H9 (cell line): ENCODE measurements around the gene SPDYC. TPM values are rescaled to one million over a fixed set of nuclear protein-coding genes. Genes with fewer than 3 reads are reported as not detected.

Experiments used
- DNase-seq: peaks from one replicate; pipeline ENCODE4 v3.0.0-alpha.2; 2017
- H2AFZ ChIP-seq: one replicate; pipeline ENCODE4 v1.6.1; 2013; ENCODE audit warnings: mild to moderate bottlenecking, low read length, control low read depth, moderate library complexity
- H2AK5ac ChIP-seq: 2 replicates; pipeline ENCODE4 v1.6.1; 2013; ENCODE audit warnings: low read length, control low read depth, mixed read lengths; ENCODE audit not compliant: insufficient read length
- H2BK120ac ChIP-seq: one replicate; pipeline ENCODE4 v1.6.1; 2013; ENCODE audit warnings: low read depth, mild to moderate bottlenecking, low read length, control low read depth, inconsistent platforms; ENCODE audit not compliant: poor library complexity, severe bottlenecking
- H2BK12ac ChIP-seq: 2 replicates; pipeline ENCODE4 v1.6.1; 2013; ENCODE audit warnings: low read length, control low read depth, mixed read lengths, low read depth; ENCODE audit not compliant: insufficient read length
- H2BK15ac ChIP-seq: 2 replicates; pipeline ENCODE4 v1.6.1; 2013; ENCODE audit warnings: low read depth, low read length, control low read depth
- H2BK20ac ChIP-seq: one replicate; pipeline ENCODE4 v1.6.1; 2013; ENCODE audit warnings: low read depth, mild to moderate bottlenecking, low read length, control low read depth, inconsistent platforms; ENCODE audit not compliant: poor library complexity, severe bottlenecking
- H2BK5ac ChIP-seq: 2 replicates; pipeline ENCODE4 v1.6.1; 2013; ENCODE audit warnings: low read length, control low read depth, mixed read lengths; ENCODE audit not compliant: insufficient read length
- H3K14ac ChIP-seq: 2 replicates; pipeline ENCODE4 v1.6.1; 2013; ENCODE audit warnings: low read length, control low read depth; ENCODE audit not compliant: insufficient read depth
- H3K18ac ChIP-seq: 2 replicates; pipeline ENCODE4 v1.6.1; 2013; ENCODE audit warnings: low read depth, mild to moderate bottlenecking, mixed read lengths, low read length, control low read depth; ENCODE audit not compliant: insufficient read length
- H3K23ac ChIP-seq: 2 replicates; pipeline ENCODE4 v1.6.1; 2013; ENCODE audit warnings: low read length, control low read depth, mixed read lengths, low read depth; ENCODE audit not compliant: insufficient read length
- H3K23me2 ChIP-seq: 2 replicates; pipeline ENCODE4 v1.6.1; 2013; ENCODE audit warnings: low read depth, mild to moderate bottlenecking, mixed read lengths, low read length, control low read depth; ENCODE audit not compliant: insufficient read length, poor library complexity, severe bottlenecking
- H3K27ac ChIP-seq: 2 replicates; pipeline ENCODE4 v1.5.1; 2013; ENCODE audit warnings: low read length, control low read depth, mixed read lengths, low read depth; ENCODE audit not compliant: insufficient read length
- H3K27me3 ChIP-seq: 2 replicates; pipeline ENCODE4 v1.6.1; 2013; ENCODE audit warnings: low read length, control low read depth, inconsistent platforms; ENCODE audit not compliant: insufficient read depth
- H3K4ac ChIP-seq: 2 replicates; pipeline ENCODE4 v1.6.1; 2013; ENCODE audit warnings: low read depth, mild to moderate bottlenecking, control low read depth, inconsistent platforms, low read length, moderate library complexity
- H3K4me1 ChIP-seq: 2 replicates; pipeline ENCODE4 v1.6.1; 2013; ENCODE audit warnings: low read length, control low read depth, inconsistent platforms; ENCODE audit not compliant: insufficient read depth
- H3K4me2 ChIP-seq: 2 replicates; pipeline ENCODE4 v1.6.1; 2013; ENCODE audit warnings: low read length, control low read depth, mixed read lengths; ENCODE audit not compliant: insufficient read length, insufficient read depth
- H3K56ac ChIP-seq: 2 replicates; pipeline ENCODE4 v1.6.1; 2013; ENCODE audit warnings: low read depth, mild to moderate bottlenecking, mixed read lengths, low read length, control low read depth; ENCODE audit not compliant: insufficient read length
- H3K79me1 ChIP-seq: 2 replicates; pipeline ENCODE4 v1.6.1; 2013; ENCODE audit warnings: low read depth, mild to moderate bottlenecking, moderate library complexity, low read length, control low read depth, inconsistent platforms; ENCODE audit not compliant: insufficient read depth, poor library complexity, severe bottlenecking
- H3K79me2 ChIP-seq: 2 replicates; pipeline ENCODE4 v1.6.1; 2013; ENCODE audit warnings: low read length, control low read depth, inconsistent platforms; ENCODE audit not compliant: insufficient read depth
- H3K9ac ChIP-seq: 2 replicates; pipeline ENCODE4 v1.6.1; 2013; ENCODE audit warnings: low read length, control low read depth, mixed read lengths; ENCODE audit not compliant: insufficient read length; ENCODE audit errors: extremely low read depth
- H3K9me3 ChIP-seq: one replicate; pipeline ENCODE4 v1.6.1; 2013; ENCODE audit warnings: low read depth, low read length, inconsistent platforms; ENCODE audit not compliant: control insufficient read depth
- H3T11ph ChIP-seq: one replicate; pipeline ENCODE4 v1.6.1; 2013; ENCODE audit warnings: mild to moderate bottlenecking, low read length, control low read depth, inconsistent platforms
- H4K20me1 ChIP-seq: one replicate; pipeline ENCODE4 v1.6.1; 2013; ENCODE audit not compliant: control insufficient read depth, insufficient read length, insufficient read depth
- H4K5ac ChIP-seq: 2 replicates; pipeline ENCODE4 v1.6.1; 2013; ENCODE audit warnings: low read depth, mild to moderate bottlenecking, mixed read lengths, low read length, control low read depth; ENCODE audit not compliant: insufficient read length
- H4K8ac ChIP-seq: replicated peaks from 2 replicates; pipeline ENCODE4 v1.6.1; 2013; ENCODE audit warnings: low read length, control low read depth, mixed read lengths, low read depth; ENCODE audit not compliant: insufficient read length
- H4K91ac ChIP-seq: 2 replicates; pipeline ENCODE4 v1.6.1; 2013; ENCODE audit warnings: low read depth, mild to moderate bottlenecking, moderate library complexity, mixed read lengths, low read length, control low read depth; ENCODE audit not compliant: insufficient read length
- H3K27ac Mint-ChIP-seq, 3 experiments: 2 replicates in 2 of 3; 3 replicates in 1 of 3; pipeline ENCODE4 v1.8.0; 2020 to 2021; ENCODE audit warnings: mixed read lengths in 3 of 3, mild to moderate bottlenecking in 1 of 3, moderate library complexity in 1 of 3
- H3K27me3 Mint-ChIP-seq: 2 replicates; pipeline ENCODE4 v1.8.0; 2021; ENCODE audit warnings: low read depth, mild to moderate bottlenecking, moderate library complexity, mixed read lengths
- H3K36me3 Mint-ChIP-seq, 3 experiments: 2 replicates in 2 of 3; 3 replicates in 1 of 3; pipeline ENCODE4 v1.8.0; 2020 to 2021; ENCODE audit warnings: low read depth in 3 of 3, mixed read lengths in 3 of 3; ENCODE audit not compliant: insufficient read depth in 1 of 3
- H3K4me1 Mint-ChIP-seq, 2 experiments: 2 replicates each; pipeline ENCODE4 v1.8.0; 2020; ENCODE audit warnings: mixed read lengths in 2 of 2
- H3K4me3 Mint-ChIP-seq, 2 experiments: 2 replicates in 1 of 2; 3 replicates in 1 of 2; pipeline ENCODE4 v1.8.0; 2020 to 2021; ENCODE audit warnings: mild to moderate bottlenecking in 2 of 2, mixed read lengths in 2 of 2, moderate library complexity in 1 of 2
- H3K9me3 Mint-ChIP-seq, 2 experiments: 2 replicates in 1 of 2; 3 replicates in 1 of 2; pipeline ENCODE4 v1.8.0; 2020; ENCODE audit warnings: mild to moderate bottlenecking in 2 of 2, mixed read lengths in 2 of 2, moderate library complexity in 1 of 2
- CTCF ChIP-seq: fragments of 200-600 bp; sonication (generic); conservative IDR thresholded peaks from 3 replicates; pipeline ENCODE4 v1.8.0; 2021; ENCODE audit warnings: antibody characterized with exemption, mild to moderate bottlenecking
- WGBS: extraction: QIAGEN DNeasy Blood & Tissue Kit; methylation state at CpG from one replicate; pipeline ENCODE4 v1.1.7; 2013; ENCODE audit warnings: missing lambda C conversion rate, low lambda C conversion rate, mixed read lengths; ENCODE audit not compliant: insufficient read length; ENCODE audit errors: extremely low coverage; 5-methylcytosine and 5-hydroxymethylcytosine counted together
- total RNA-seq: library from RNA; stranded (reverse); gene quantifications from 2 replicates; pipeline ENCODE4 v1.2.1, GENCODE V29; 2021

Gene SPDYC
- total RNA-seq, 1 experiment from 2014 or later, result 0.61 TPM

- no peaks in the 10 kb centered on the region for H3K79me1 ChIP-seq
- H3K27me3 Mint-ChIP-seq, result peaks cover 18% of the 10 kb centered on the region
Observed at GRCh38 chr11:65147352-65148075, 22.5 kb upstream of the SPDYC start.

More at GRCh38 chr11:65147352-65148075, 22.5 kb upstream of the SPDYC start:
- Histone ChIP-seq H2BK20ac (no peak overlapping the region), H3K18ac (no peak overlapping the region), H3K27me3 (no peaks in the 10 kb centered on the region), H2AFZ (no peak overlapping the region), H2BK12ac (no peak overlapping the region), H3K23ac (no peak overlapping the region), H3K79me2 (no peaks in the 10 kb centered on the region), H4K20me1 (no peaks in the 10 kb centered on the region), H3T11ph (no peak overlapping the region), H3K4ac (no peak overlapping the region), H2BK5ac (no peak overlapping the region), H3K9ac (no peak overlapping the region), H3K4me1 (no peaks in the 10 kb centered on the region), H3K14ac (no peak overlapping the region), H4K91ac (no peak overlapping the region), H3K23me2 (no peaks in the 10 kb centered on the region), H4K8ac (no peak overlapping the region), H2AK5ac (no peak overlapping the region), H4K5ac (no peak overlapping the region), H3K9me3 (no peaks in the 10 kb centered on the region), H3K56ac (no peak overlapping the region), H2BK15ac (no peak overlapping the region), H3K4me2 (no peak overlapping the region), H2BK120ac (no peak overlapping the region), H3K27ac (no peak overlapping the region)
- H3K9me3 Mint-ChIP-seq, result peaks cover 5 to 8% of the 10 kb centered on the region in 2 experiments; a peak in 4 of 5 replicates
- TF ChIP-seq CTCF, result no peak
- H3K36me3 Mint-ChIP-seq, result no peaks in the 10 kb centered on the region
- no peak overlapping the region for H3K4me3 Mint-ChIP-seq
- no CpG with 5 or more reads among the region's 2 CpGs for WGBS
- no peak overlapping the region for H3K27ac Mint-ChIP-seq
- DNase-seq, result no peak
- H3K4me1 Mint-ChIP-seq, result peaks cover 5 to 6% of the 10 kb centered on the region in 2 experiments; a peak in 3 of 4 replicates
